Measurements from ENCODE around the gene UBE2L5. TPM values are rescaled to one million over a fixed set of nuclear protein-coding genes. Genes with fewer than 3 reads are reported as not detected.

Gene UBE2L5
- total and polyA plus RNA-seq, 2 of the 4 experiments (the other 2 are of a cell fraction), result 0.18 TPM; not detected in 1

GRCh38 chr13:30448441-30448840, 26.1 kb downstream of the UBE2L5 start:
- Histone ChIP-seq H3K79me1 (ENCODE audit: low read depth in 1 of 2, low read length in 2 of 2) (no peaks in the 10 kb centered on the region), H3K36me3 (ENCODE audit: control insufficient read depth, insufficient read depth, low read length) (no peaks in the 10 kb centered on the region), H2BK120ac (ENCODE audit: low read depth, low read length) (no peak overlapping the region), H3K4me3 (ENCODE audit: insufficient read depth, low read depth, low read length) (no peak overlapping the region), H2AK5ac (ENCODE audit: low read depth, low read length) (no peak overlapping the region), H3K9me3 (ENCODE audit: control insufficient read depth, insufficient read depth, low read length) (no peaks in the 10 kb centered on the region), H2BK5ac (ENCODE audit: low read depth, low read length, poor library complexity, severe bottlenecking) (no peak overlapping the region), H4K8ac (ENCODE audit: low read depth in 2 of 2, low read length in 2 of 2) (no peak overlapping the region), H4K5ac (ENCODE audit: low read depth, low read length) (no peak overlapping the region), H4K20me1 (ENCODE audit: insufficient read depth, low read length) (no peaks in the 10 kb centered on the region), H4K91ac (ENCODE audit: insufficient read depth, low read depth, low read length) (no peak overlapping the region), H2BK15ac (ENCODE audit: low read depth, low read length) (no peak overlapping the region), H3K56ac (ENCODE audit: extremely low read depth, insufficient read depth, low read length) (no peak overlapping the region), H3K4me1 (ENCODE audit: control insufficient read depth, insufficient read depth, low read length) (peaks cover 7% of the 10 kb centered on the region), H2AK9ac (replicated peaks; ENCODE audit: low read depth, low read length, poor library complexity) (no peak overlapping the region), H3K14ac (replicated peaks; ENCODE audit: low read depth, low read length) (no peak overlapping the region), H3K23ac (ENCODE audit: low read depth, low read length) (no peak overlapping the region), H2AFZ (replicated peaks; ENCODE audit: low read length, poor library complexity) (no peak overlapping the region), H3K27ac (ENCODE audit: insufficient read depth, low read length) (no peak overlapping the region), H3K4ac (ENCODE audit: low read depth, low read length) (no peak overlapping the region), H3K4me2 (ENCODE audit: low read depth, low read length) (no peak overlapping the region), H2BK20ac (ENCODE audit: low read depth, low read length) (no peak overlapping the region), H3K9me1 (ENCODE audit: insufficient read depth, low read length) (no peaks in the 10 kb centered on the region), H3K27me3 (ENCODE audit: control insufficient read depth, insufficient read depth, low read length) (no peaks in the 10 kb centered on the region), H3K9ac (ENCODE audit: low read depth, low read length) (no peak overlapping the region), H3K18ac (ENCODE audit: low read depth, low read length) (no peak overlapping the region)
- 93% methylated on average over 3 of the region's 4 CpGs; no CpG with 5 or more reads in 1 of the 2 experiments for WGBS, 2 experiments (ENCODE audit: extremely low coverage in 2 of 2, insufficient read length in 1 of 2)
- ChIA-PET POLR2A (ENCODE audit: unreplicated experiment) (no interaction called here), CTCF (interaction anchor here (0.5 kb wide), 1 partner anchor 137 kb away, joined by 3 read pairs; no protein-coding TSS in a partner anchor)
- no peak for TF ChIP-seq RCOR1 (IDR thresholded peaks at IDR 0.05; ENCODE audit: insufficient replicate concordance, low read length)
- no peak for TF ChIP-seq CTCF (conservative IDR thresholded peaks at IDR 0.05; ENCODE audit: low read depth, low read length)
- no peak for TF ChIP-seq NFE2L2 (IDR thresholded peaks at IDR 0.05; ENCODE audit: low read depth, low read length)
- TF ChIP-seq CEBPB (IDR thresholded peaks at IDR 0.05; ENCODE audit: low read depth, low read length), result no peak
- no peak for TF ChIP-seq POLR2A (IDR thresholded peaks at IDR 0.05; ENCODE audit: low read depth, low read length)
- TF ChIP-seq RFX5 (IDR thresholded peaks at IDR 0.05; ENCODE audit: low read depth, low read length), result no peak
- TF ChIP-seq, protein P1, sequence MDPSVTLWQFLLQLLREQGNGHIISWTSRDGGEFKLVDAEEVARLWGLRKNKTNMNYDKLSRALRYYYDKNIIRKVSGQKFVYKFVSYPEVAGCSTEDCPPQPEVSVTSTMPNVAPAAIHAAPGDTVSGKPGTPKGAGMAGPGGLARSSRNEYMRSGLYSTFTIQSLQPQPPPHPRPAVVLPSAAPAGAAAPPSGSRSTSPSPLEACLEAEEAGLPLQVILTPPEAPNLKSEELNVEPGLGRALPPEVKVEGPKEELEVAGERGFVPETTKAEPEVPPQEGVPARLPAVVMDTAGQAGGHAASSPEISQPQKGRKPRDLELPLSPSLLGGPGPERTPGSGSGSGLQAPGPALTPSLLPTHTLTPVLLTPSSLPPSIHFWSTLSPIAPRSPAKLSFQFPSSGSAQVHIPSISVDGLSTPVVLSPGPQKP (IDR thresholded peaks at IDR 0.05; ENCODE audit: borderline replicate concordance, low read depth, low read length), result no peak
- TF ChIP-seq CHD1 (IDR thresholded peaks at IDR 0.05; ENCODE audit: low read depth, low read length), result no peak
- no peak for TF ChIP-seq FOS (IDR thresholded peaks at IDR 0.05; ENCODE audit: low read depth, low read length)
- no peak for TF ChIP-seq BHLHE40 (IDR thresholded peaks at IDR 0.05; ENCODE audit: low read depth, low read length)
- TF ChIP-seq MAFK (IDR thresholded peaks at IDR 0.05; ENCODE audit: low read depth, low read length), result no peak
- no peak for TF ChIP-seq MAZ (IDR thresholded peaks at IDR 0.05; ENCODE audit: borderline replicate concordance, low read depth, low read length)
- no peak for DNase-seq
- in situ Hi-C loops (cut with MboI; ENCODE audit: low sequenced_read_pairs) (loop anchor here (10.0 kb wide), 1 partner anchor 314 kb away; no protein-coding TSS in a partner anchor), intact Hi-C loops (cut with micrococcal nuclease) (loop anchor here (5.0 kb wide), 1 partner anchor 316 kb away; no protein-coding TSS in a partner anchor), dilution Hi-C loops (cut with HindIII; ENCODE audit: low sequenced_read_pairs, unreplicated experiment) (no loop called here)
- ATAC-seq (ENCODE audit: low read depth), result no peak
- no TSS peak for BruUV-seq (replicated peaks)
